DMS53 treated with DMSO at 0.1 percent for 48 hours (cell line): Measurements from ENCODE around the gene ANO10.

ENCODE experiments used
- DNase-seq: peaks from one replicate; lab custom pipeline; 2025; ENCODE audit not compliant: unreplicated experiment; lab: John Stamatoyannopoulos, UW

ANO10 gene

GRCh38 chr3:43326891-43327581 lies 294.8 kb downstream of the ANO10 start:
- DNase-seq, result no peak

- no peak for DNase-seq
These were observed 298.3 kb downstream of the ANO10 start for GRCh38 chr3:43323541-43323940.

DNA sequence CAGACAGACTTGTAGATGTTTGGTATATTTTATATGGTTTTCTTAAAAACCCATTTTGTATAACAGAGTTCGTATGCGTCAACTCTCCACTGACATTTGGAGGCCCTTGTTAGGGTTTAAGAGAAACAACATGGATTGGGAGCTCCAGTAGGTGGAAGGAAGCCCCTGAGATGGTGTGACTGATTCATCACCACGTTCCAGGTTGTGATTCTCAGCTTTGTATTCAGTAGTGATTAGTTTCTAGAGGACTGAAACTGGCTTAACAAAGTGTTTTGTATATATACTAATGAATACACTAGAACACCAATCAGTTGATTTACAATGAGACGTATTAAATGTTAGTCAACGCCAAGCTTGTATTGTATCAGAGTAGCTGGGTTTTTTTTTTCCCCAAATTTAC lies 301.5 kb downstream of the ANO10 start:
- DNase-seq, result no peak

DNA sequence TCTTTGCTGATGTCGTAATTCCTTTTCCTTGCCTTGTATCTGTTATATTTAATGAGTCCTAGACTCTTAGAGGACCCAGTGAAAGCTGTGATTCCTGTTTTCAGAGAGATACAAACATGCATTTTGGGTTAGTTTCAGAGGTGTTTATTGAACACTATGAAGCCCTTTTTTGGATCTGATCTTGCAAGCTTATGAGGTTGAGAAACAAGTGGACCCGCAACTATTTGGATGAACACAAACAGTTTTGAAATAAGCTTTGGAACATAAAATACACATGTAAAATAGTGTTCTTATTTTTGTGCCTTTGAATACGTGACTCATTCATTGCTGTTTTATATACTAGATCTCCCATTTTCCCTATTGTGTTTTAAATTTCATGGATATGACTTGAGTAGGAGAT lies 302.0 kb downstream of the ANO10 start:
- DNase-seq, result no peak

GRCh38 chr3:43319376-43319775 lies 302.4 kb downstream of the ANO10 start:
- DNase-seq, result no peak

GRCh38 chr3:43317461-43318316 lies 304.1 kb downstream of the ANO10 start:
- no peak for DNase-seq

DNA sequence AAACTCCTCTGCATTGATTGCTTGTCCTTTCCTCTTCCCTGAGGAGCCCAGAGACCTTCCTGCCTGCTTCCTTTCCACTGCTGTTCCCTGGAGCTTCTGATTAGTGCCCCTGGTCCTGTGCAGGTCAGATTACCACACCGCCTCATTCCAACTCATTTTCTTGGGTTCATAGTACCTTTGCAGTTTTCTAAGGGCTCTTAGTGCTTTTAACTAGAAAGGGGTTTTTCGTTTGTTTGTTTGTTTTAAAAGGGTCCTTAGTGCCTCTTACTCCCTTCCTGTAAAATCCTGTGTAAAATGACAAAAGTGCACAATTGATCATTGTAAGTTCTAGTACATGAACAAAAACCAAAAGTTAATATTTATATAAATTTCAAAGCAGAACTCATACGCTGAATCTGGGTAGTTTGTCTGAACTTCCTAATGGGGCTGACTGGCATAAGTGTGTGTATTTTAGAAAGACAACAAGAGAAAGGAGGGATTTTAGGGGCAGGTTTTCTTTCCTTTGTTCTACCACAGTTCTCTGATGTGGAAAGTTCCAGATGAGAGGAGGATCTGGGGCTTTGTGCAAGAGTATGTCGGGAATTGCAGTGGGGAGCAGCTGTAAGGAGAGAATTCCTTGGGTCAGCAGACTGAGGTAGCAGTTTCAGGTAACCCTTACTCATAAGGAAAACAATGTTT lies 304.9 kb downstream of the ANO10 start:
- no peak for DNase-seq
